Breast epithelium (tissue), 3 donors: ENCODE results near the gene CENPVL2.
"Not testable (repeated sequence)": the region's sequence is repeated elsewhere in the genome, so short reads cannot be mapped to it uniquely, and the experiment has no call there.

Source experiments
- POLR2A ChIP-seq: fragments of 450-650 bp; IDR thresholded peaks from one replicate; pipeline ENCODE4 v1.6.1; 2016; ENCODE audit warnings: antibody characterized with exemption, mild to moderate bottlenecking, moderate library complexity
- TF ChIP-seq, protein P1 (sequence below), 3 donors: fragments of 450-650 bp; IDR thresholded peaks; one replicate each; pipeline ENCODE4 v1.5.1; 2016 to 2017; ENCODE audit warnings: antibody characterized with exemption in 3 of 3, mild to moderate bottlenecking in 3 of 3, moderate library complexity in 3 of 3

DNA sequence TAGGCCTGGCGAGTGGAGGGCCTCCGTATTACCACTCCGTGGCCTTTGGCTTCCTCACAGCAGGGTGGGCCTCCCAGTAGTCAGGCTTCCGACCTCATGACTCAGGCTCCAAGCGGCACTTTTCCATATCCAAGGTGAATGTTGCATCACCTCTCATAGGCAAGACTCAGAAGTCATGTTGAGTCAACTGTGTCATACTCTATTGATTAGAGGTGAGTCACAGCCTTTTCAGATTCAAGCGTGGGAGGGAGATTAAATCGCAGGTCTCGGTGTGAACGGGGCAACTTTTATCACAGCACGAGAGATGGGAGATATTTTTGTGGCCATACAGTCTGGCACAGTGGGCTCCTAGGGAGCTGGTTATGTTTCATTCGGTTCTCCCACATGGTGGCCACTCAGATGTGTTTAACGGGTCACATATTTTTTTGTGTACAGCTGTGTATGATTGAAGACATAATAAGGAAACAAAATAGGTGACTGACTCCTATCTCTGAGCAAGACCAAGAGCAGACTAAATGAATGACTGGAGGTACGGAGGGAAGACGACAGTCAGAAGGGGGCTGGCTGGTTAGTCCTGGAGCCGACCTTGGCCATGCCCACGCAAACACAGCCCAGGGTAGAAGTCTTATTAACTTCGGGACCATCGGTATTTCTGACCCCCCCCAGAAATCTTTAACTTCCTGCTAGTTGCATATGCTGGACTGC, 30.5 kb upstream of the CENPVL2 start:
- TF ChIP-seq, protein P1, sequence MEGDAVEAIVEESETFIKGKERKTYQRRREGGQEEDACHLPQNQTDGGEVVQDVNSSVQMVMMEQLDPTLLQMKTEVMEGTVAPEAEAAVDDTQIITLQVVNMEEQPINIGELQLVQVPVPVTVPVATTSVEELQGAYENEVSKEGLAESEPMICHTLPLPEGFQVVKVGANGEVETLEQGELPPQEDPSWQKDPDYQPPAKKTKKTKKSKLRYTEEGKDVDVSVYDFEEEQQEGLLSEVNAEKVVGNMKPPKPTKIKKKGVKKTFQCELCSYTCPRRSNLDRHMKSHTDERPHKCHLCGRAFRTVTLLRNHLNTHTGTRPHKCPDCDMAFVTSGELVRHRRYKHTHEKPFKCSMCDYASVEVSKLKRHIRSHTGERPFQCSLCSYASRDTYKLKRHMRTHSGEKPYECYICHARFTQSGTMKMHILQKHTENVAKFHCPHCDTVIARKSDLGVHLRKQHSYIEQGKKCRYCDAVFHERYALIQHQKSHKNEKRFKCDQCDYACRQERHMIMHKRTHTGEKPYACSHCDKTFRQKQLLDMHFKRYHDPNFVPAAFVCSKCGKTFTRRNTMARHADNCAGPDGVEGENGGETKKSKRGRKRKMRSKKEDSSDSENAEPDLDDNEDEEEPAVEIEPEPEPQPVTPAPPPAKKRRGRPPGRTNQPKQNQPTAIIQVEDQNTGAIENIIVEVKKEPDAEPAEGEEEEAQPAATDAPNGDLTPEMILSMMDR (IDR thresholded peaks at IDR 0.05) = not testable (repeated sequence)
- not testable (repeated sequence) for TF ChIP-seq POLR2A
